Subcutaneous adipose tissue (tissue), 4 donors: ENCODE results near the gene JAM3. TPM values are rescaled to one million over a fixed set of nuclear protein-coding genes. Genes with fewer than 3 reads are reported as not detected.

Experiments
- CTCF ChIP-seq: fragments of 450-650 bp; IDR thresholded peaks from one replicate; pipeline ENCODE4 v1.5.1; 2016; ENCODE audit warnings: low read depth, mild to moderate bottlenecking, control low read depth, antibody characterized with exemption, moderate library complexity
- total RNA-seq, 4 donors: library from RNA; depleted of rRNA; stranded (reverse); fragments of >200 nt; gene quantifications; one replicate each; pipeline ENCODE4 v1.1.0, GENCODE V29; 2016

The JAM3 gene
- total RNA-seq, 4 donors from 2014 or later: 14.2 to 18.3 (median 16.5) TPM

GRCh38 chr11:134046681-134047449 lies 22.0 kb upstream of the JAM3 start:
- no peak for TF ChIP-seq CTCF

- no peak for TF ChIP-seq CTCF
These were observed 21.3 kb upstream of the JAM3 start for GRCh38 chr11:134047586-134047999.

GRCh38 chr11:134048028-134048427 lies 20.8 kb upstream of the JAM3 start:
- no peak for TF ChIP-seq CTCF

GRCh38 chr11:134049303-134049702 lies 19.6 kb upstream of the JAM3 start:
- no peak for TF ChIP-seq CTCF

GRCh38 chr11:134050541-134051383 lies 18.1 kb upstream of the JAM3 start:
- TF ChIP-seq CTCF: no peak

- no peak for TF ChIP-seq CTCF
These were observed 16.4 kb upstream of the JAM3 start for GRCh38 chr11:134052395-134052987.
